Measurements from ENCODE around the gene DHX38. TPM values are rescaled to one million over a fixed set of nuclear protein-coding genes. Genes with fewer than 3 reads are reported as not detected.

Gene DHX38
- total RNA-seq, 2 donors from 2014 or later: 57.8 to 72.8 TPM

GRCh38 chr16:72139908-72140307, 46.3 kb downstream of the DHX38 start:
- no peak for TF ChIP-seq CTCF (IDR thresholded peaks at IDR 0.05)
- Histone ChIP-seq H3K36me3 (no peaks in the 10 kb centered on the region), H3K27ac (no peak overlapping the region), H3K4me3 (no peak overlapping the region), H3K4me1 (ENCODE audit: control insufficient read depth in 1 of 2, low read depth in 2 of 2) (no peaks in the 10 kb centered on the region), H3K27me3 (replicated peaks; ENCODE audit: insufficient read depth) (no peaks in the 10 kb centered on the region), H3K9me3 (no peaks in the 10 kb centered on the region)
- DNase-seq (ENCODE audit: low spot score) (no peak), ATAC-seq (ENCODE audit: insufficient number of reproducible peaks, low FRiP score, low read depth) (no peak)

- Histone ChIP-seq H3K27ac (no peak overlapping the region), H3K36me3 (no peaks in the 10 kb centered on the region), H3K27me3 (replicated peaks; ENCODE audit: insufficient read depth) (no peaks in the 10 kb centered on the region), H3K9me3 (no peaks in the 10 kb centered on the region), H3K4me3 (no peak overlapping the region), H3K4me1 (ENCODE audit: control insufficient read depth in 1 of 2, low read depth in 2 of 2) (no peaks in the 10 kb centered on the region)
- TF ChIP-seq CTCF (IDR thresholded peaks at IDR 0.05): no peak
- ATAC-seq (ENCODE audit: insufficient number of reproducible peaks, low FRiP score, low read depth) (no peak), DNase-seq (ENCODE audit: low spot score) (no peak)
Measured at GRCh38 chr16:72142476-72142875, 48.8 kb downstream of the DHX38 start.

GRCh38 chr16:72149676-72150464, 56.2 kb downstream of the DHX38 start:
- no peak overlapping the region for H3K27ac ChIP-seq
- H3K9me3 ChIP-seq: no peaks in the 10 kb centered on the region
- TF ChIP-seq CTCF (IDR thresholded peaks at IDR 0.05): no peak
- no peaks in the 10 kb centered on the region for H3K4me1 ChIP-seq (ENCODE audit: control insufficient read depth in 1 of 2, low read depth in 2 of 2)
- H3K4me3 ChIP-seq: no peak overlapping the region
- no peaks in the 10 kb centered on the region for H3K27me3 ChIP-seq (replicated peaks; ENCODE audit: insufficient read depth)
- no peak for DNase-seq (ENCODE audit: low spot score)
- no peaks in the 10 kb centered on the region for H3K36me3 ChIP-seq
- no peak for ATAC-seq (ENCODE audit: insufficient number of reproducible peaks, low FRiP score, low read depth)

GRCh38 chr16:72159386-72159785, 65.7 kb downstream of the DHX38 start:
- Histone ChIP-seq H3K9me3 (no peaks in the 10 kb centered on the region), H3K36me3 (no peaks in the 10 kb centered on the region), H3K27me3 (replicated peaks; ENCODE audit: insufficient read depth) (no peaks in the 10 kb centered on the region), H3K4me1 (ENCODE audit: control insufficient read depth in 1 of 2, low read depth in 2 of 2) (no peaks in the 10 kb centered on the region), H3K4me3 (no peak overlapping the region), H3K27ac (no peak overlapping the region)
- ATAC-seq (ENCODE audit: insufficient number of reproducible peaks, low FRiP score, low read depth) (no peak), DNase-seq (ENCODE audit: low spot score) (no peak)
- TF ChIP-seq CTCF (IDR thresholded peaks at IDR 0.05): no peak

- H3K27me3 ChIP-seq (replicated peaks; ENCODE audit: insufficient read depth): no peaks in the 10 kb centered on the region
- H3K4me1 ChIP-seq (ENCODE audit: control insufficient read depth in 1 of 2, low read depth in 2 of 2): no peaks in the 10 kb centered on the region
- ATAC-seq (ENCODE audit: insufficient number of reproducible peaks, low FRiP score, low read depth) (no peak), DNase-seq (ENCODE audit: low spot score) (no peak)
- no peak overlapping the region for H3K4me3 ChIP-seq
- no peaks in the 10 kb centered on the region for H3K36me3 ChIP-seq
- no peaks in the 10 kb centered on the region for H3K9me3 ChIP-seq
- no peak overlapping the region for H3K27ac ChIP-seq
- no peak for TF ChIP-seq CTCF (IDR thresholded peaks at IDR 0.05)
Measured at GRCh38 chr16:72159801-72160200, 66.2 kb downstream of the DHX38 start.

Measured in thoracic aorta (tissue), 2 donors.